Upper lobe of right lung (tissue), 1 donor: ENCODE data around the gene SUPT5H. TPM values are rescaled to one million over a fixed set of nuclear protein-coding genes. Genes with fewer than 3 reads are reported as not detected.

Source experiments
- ATAC-seq: fragments of 200-7000 bp; cut with Tn5 transposase; one replicate; pipeline ENCODE4 v1.9.1; 2020; ENCODE audit warnings: mild to moderate bottlenecking, moderate library complexity
- DNase-seq: peaks from one replicate; pipeline ENCODE4 v3.0.0-alpha.2; 2020
- H3K27ac ChIP-seq: fragments of 200-600 bp; one replicate; pipeline ENCODE4 v1.8.0; 2022
- H3K27me3 ChIP-seq: fragments of 200-600 bp; one replicate; pipeline ENCODE4 v1.8.0; 2022; ENCODE audit warnings: mild to moderate bottlenecking
- H3K36me3 ChIP-seq: fragments of 200-600 bp; one replicate; pipeline ENCODE4 v1.8.0; 2022
- H3K4me1 ChIP-seq: fragments of 200-600 bp; one replicate; pipeline ENCODE4 v1.8.0; 2022
- H3K4me3 ChIP-seq: fragments of 200-600 bp; one replicate; pipeline ENCODE4 v1.8.0; 2022; ENCODE audit warnings: mild to moderate bottlenecking
- H3K9me3 ChIP-seq: fragments of 200-600 bp; one replicate; pipeline ENCODE4 v1.8.0; 2022
- CTCF ChIP-seq: fragments of 200-600 bp; IDR thresholded peaks from one replicate; pipeline ENCODE4 v1.8.0; 2022; ENCODE audit warnings: antibody characterized with exemption
- intact Hi-C: fragments of 100-400 bp; cut with DNase I; formaldehyde crosslinking; loops from one replicate; pipeline ENCODE4 v1.11.0; 2022
- total RNA-seq: library from RNA; stranded (reverse); fragmentation: NEBNext Ultra II Directional; extraction: Animal tissue kit (Norgen Biotek cat#: 25700); gene quantifications from one replicate; pipeline ENCODE4 v1.2.1, GENCODE V29; 2021
- donor health status: DM: no; HTN: yes; CAD: no; lungs with severe emphysema.

Gene SUPT5H
- total RNA-seq, 1 donor from 2014 or later, result 98.4 TPM

GRCh38 chr19:39463403-39463802 is 18.0 kb downstream of the SUPT5H start:
- Histone ChIP-seq H3K4me1 (no peaks in the 10 kb centered on the region), H3K27ac (no peak overlapping the region), H3K4me3 (no peak overlapping the region), H3K36me3 (peaks cover 87% of the 10 kb centered on the region), H3K27me3 (no peaks in the 10 kb centered on the region), H3K9me3 (no peaks in the 10 kb centered on the region)
- no peak for TF ChIP-seq CTCF
- no peak for DNase-seq
- ATAC-seq, result no peak
- intact Hi-C loops, result no loop called here

DNA sequence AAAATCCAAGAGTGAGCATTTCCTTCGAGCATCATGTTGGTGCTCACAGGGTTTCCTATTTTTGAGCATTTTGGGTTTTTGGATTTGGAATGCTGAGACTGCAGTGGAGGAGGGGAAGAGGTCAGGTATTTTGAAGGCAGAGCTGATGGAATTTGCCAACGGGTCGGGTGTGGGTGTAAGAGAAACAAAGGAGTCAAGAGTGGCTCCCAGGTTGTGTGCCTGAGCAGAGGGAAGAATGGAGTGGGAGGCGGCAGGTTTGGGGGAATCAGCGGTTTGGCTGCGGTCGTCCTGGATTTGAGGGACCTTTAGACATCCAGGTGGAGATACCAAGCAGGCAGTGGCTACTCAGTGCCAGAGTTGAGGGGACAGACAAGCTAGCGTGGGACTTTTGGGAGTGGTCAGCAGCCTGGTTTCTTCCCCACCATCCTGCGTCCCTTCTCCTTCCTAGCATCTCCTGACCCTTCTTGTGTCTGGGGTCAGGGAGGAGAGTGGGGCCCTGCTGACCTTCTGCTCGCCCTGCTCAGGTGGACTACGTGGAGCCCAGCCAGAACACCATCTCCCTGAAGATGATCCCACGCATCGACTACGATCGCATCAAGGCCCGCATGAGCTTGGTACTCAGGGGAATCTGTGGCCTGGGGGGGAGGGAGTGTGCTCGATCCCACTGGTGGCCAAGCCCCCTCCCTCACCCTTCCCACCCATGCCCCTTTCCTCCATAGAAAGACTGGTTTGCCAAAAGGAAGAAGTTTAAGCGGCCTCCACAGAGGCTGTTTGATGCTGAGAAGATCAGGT is 20.8 kb downstream of the SUPT5H start:
- Histone ChIP-seq H3K27me3 (no peaks in the 10 kb centered on the region), H3K4me3 (no peak overlapping the region), H3K9me3 (no peaks in the 10 kb centered on the region), H3K27ac (no peak overlapping the region), H3K36me3 (peaks cover 86% of the 10 kb centered on the region), H3K4me1 (no peaks in the 10 kb centered on the region)
- intact Hi-C loops, result no loop called here
- ATAC-seq, result no peak
- TF ChIP-seq CTCF, result no peak
- DNase-seq, result no peak

DNA sequence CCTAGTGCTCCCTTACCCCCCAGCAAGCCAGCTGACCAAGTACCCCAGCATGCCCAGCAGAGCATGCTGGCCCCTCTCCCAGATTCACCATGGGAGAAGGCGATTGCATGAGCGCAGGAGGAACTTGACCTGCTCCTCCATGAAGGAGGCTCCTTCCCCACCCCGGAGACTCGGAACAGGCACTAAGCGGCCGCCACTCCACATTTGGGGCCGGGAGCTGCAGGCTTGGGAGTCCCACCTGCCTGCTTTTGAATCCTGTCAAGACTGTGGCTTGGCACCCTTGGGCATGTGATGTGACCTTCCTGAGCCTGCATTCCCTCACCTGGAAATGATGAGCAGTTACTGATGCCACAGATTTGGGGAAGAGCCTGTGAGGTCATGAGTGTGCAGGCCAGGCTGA is 22.6 kb downstream of the SUPT5H start:
- H3K27ac ChIP-seq, result no peak overlapping the region
- H3K4me3 ChIP-seq, result no peak overlapping the region
- intact Hi-C loops, result no loop called here
- no peaks in the 10 kb centered on the region for H3K9me3 ChIP-seq
- H3K4me1 ChIP-seq, result no peaks in the 10 kb centered on the region
- peaks cover 89% of the 10 kb centered on the region for H3K36me3 ChIP-seq
- ATAC-seq, result no peak
- no peak for DNase-seq
- no peaks in the 10 kb centered on the region for H3K27me3 ChIP-seq
- no peak for TF ChIP-seq CTCF

- DNase-seq, result no peak
These were observed 23.7 kb downstream of the SUPT5H start for GRCh38 chr19:39469036-39469435.

GRCh38 chr19:39469567-39469966 is 24.2 kb downstream of the SUPT5H start:
- ATAC-seq, result no peak
- H3K36me3 ChIP-seq, result peaks cover 98% of the 10 kb centered on the region

More at GRCh38 chr19:39469036-39469435, 23.7 kb downstream of the SUPT5H start:
- no peaks in the 10 kb centered on the region for H3K4me1 ChIP-seq
- intact Hi-C loops, result no loop called here
- no peak for TF ChIP-seq CTCF
- ATAC-seq, result no peak
- H3K9me3 ChIP-seq, result no peaks in the 10 kb centered on the region
- H3K4me3 ChIP-seq, result no peak overlapping the region
- no peak overlapping the region for H3K27ac ChIP-seq
- H3K27me3 ChIP-seq, result no peaks in the 10 kb centered on the region
- peaks cover 98% of the 10 kb centered on the region for H3K36me3 ChIP-seq

More at GRCh38 chr19:39469567-39469966, 24.2 kb downstream of the SUPT5H start:
- Histone ChIP-seq H3K9me3 (no peaks in the 10 kb centered on the region), H3K27me3 (no peaks in the 10 kb centered on the region), H3K4me3 (no peak overlapping the region), H3K4me1 (no peaks in the 10 kb centered on the region), H3K27ac (no peak overlapping the region)
- no peak for TF ChIP-seq CTCF
- intact Hi-C loops, result no loop called here
- DNase-seq, result no peak
